GM19025 (cell line): ENCODE results near the gene TMEM247.
"Not testable (repeated sequence)": the region's sequence is repeated elsewhere in the genome, so short reads cannot be mapped to it uniquely, and the experiment has no call there.

Source experiments
- ATAC-seq: cut with Tn5 transposase; IDR thresholded peaks from one replicate; pipeline ENCODE4 v1.9.1; 2021; ENCODE audit warnings: mild to moderate bottlenecking, low read depth, moderate library complexity; ENCODE audit not compliant: unreplicated experiment

The TMEM247 gene

DNA sequence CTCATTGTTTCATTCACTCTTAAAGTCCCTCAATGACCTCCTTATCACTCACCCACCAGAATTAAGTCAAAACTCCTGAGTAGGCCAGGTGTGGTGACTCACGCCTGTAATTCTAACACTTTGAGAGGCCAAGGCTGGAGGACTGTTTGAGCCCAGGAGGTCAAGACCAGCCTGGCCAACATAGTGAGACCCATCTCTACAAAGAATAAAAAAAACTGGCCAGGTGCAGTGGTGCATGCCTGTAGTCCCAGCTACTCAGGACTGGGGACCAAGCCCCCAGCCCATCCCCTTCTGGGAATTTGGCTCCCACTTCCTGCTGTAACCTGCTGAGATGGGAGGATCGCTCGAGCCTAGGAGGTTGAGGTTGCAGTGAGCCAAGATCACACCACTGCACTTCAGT, 28.9 kb downstream of the TMEM247 start:
- no peak for ATAC-seq

DNA sequence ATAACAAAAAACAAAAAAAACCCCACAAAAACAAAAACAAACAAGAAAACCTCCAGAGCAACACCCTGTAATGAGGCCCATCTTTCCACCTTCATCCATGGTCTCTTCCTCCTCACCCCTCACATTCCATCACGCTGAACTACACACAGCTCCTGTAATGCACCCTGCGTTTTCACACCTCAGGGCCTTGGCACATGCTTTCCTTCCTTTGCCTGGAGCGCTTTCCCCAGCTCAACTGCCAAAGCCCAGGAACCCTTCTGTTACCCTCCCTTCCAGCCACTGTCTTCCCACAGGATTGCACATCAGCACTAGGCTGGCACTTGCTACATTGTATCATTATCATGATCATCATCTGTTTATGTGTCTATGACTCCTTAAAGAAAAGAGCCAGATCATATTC, 29.4 kb downstream of the TMEM247 start:
- no peak for ATAC-seq

DNA sequence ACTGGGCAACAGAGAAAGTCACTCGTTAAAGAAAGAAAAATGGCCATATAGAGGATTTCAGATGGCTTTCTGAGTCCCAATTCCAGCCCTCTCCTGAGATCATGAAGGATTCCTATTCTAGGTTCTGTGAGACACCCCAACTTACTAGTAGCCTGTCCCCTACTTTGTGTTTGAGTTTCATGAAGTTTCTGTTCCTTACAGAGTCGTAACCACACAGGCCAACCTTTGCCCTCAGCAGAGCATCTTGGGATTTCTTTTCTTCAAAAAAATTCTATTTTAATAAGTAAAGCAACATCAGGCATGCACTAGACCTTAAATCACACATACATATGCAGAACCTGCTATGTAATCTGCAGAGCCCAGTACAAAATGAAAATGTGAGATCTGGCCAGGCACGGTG, 30.4 kb downstream of the TMEM247 start:
- ATAC-seq: no peak

DNA sequence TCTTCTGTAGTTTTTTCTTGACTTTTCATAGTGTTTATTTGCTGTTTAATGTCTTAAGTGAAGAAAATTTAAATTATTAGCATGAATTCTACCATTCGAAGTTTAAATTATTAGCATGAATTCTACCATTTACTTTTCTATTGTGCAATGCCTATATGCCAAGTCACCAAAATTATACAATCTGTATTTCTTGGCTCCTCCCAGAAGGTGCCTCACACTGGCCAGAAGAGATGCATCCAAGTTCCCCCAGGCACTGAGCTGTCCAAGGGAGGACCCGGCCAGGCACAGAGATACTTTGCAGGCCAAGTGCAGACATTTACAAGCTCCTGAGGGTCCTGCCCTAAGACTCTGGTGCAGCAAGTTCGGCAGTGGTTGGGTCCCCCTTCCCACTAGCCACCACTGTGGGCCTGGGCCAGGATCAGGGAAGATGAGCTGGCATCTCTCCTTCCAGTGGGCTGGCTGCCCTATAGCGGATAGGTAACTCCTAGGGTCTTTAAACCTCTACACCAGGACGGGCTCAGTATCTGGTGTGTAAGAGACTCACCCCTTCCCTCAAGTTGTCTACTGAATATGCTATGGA, 31.3 kb downstream of the TMEM247 start:
- no peak for ATAC-seq

DNA sequence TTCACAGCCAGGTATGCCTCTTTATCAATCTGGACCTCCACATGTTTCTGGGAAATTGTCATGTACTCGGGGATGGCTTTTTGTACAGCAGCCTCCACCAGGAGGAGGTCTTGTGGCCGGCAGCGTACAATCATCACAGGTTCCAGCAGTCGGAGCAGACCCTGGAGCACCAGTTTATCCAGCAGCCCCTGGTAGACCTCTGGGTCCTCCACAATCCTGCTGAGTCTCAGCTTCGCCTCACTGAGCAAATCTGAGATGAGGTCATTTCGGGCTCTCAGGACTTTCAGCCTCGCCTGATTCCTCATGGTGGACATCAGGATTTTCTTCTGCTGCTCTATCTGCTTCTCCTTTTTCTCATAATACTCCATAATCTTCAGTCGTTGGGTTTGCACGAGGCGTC, 32.8 kb downstream of the TMEM247 start:
- ATAC-seq: no peak

DNA sequence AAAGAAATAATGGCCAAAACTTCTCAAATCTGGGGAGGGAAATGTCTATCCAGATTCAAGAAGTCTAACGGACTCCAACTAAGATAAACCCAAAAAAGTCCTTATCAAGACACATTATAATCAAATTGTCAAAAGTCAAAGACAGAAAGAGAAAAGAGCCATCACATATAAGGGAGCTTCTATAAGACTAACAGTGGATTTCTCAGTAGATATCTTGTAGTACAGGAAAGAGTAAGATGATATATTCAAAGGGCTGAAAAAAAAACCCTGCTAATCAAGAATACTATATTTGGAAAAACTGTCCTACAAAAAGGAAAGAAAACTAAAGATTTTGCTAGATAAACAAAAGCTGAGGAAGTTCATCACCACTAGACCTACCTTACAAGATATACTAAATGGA, 35.4 kb downstream of the TMEM247 start:
- no peak for ATAC-seq

DNA sequence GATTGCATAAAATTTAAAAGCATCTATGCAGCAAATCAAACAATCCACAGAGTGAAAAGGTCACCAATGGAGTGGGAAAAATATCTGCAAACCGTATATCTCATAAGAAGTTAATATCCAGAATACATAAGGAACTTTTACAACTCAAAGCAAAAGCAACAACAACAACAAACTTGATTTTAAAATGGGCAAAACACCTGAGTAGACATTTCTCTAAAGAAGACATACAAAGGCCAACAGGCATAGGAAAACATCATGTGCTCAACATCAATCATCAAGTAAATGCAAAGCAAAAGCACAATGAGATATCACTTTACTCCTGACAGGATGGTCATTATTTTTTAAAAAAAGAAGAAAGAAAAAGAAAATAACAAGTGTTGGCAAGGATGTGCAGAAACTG, 38.1 kb downstream of the TMEM247 start:
- no peak for ATAC-seq

DNA sequence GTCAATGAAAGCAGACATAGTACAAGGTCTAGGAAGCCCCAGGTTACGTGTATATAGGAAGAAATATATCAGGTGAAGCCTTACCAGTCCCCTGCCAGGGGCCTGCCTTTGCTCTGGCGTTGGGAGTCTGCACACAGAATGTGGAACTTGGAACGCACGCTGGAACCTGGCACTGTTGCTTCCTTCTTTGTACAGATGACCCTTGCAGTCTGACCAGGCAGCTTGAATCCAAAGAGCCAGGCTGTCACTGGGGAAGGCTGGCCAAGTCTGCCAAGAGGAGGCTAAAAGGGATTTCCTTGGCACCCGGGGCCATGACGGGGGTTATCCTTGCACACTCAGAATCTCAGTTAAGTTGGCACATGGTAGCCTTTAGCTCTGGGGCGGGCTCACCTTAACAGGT, 39.5 kb downstream of the TMEM247 start:
- no peak for ATAC-seq

DNA sequence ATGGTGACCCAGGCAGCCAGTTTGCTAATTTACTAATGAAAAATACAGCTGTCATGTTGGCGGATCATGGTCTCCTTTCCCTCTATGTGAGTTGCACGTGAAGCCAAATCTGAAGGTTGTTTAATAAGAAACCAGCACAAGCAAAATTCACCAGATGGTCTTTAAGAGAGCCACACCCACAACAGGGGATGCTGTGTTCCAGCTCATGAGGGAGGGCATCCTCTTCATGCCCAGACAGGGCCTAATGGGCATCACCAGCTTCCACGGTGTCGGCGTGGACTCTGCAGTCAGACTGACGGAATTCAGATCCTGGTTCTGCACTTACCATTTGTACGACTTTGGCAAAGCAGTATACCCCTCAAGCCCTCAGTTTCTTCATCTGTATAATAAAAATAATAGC, 39.9 kb downstream of the TMEM247 start:
- no peak for ATAC-seq

DNA sequence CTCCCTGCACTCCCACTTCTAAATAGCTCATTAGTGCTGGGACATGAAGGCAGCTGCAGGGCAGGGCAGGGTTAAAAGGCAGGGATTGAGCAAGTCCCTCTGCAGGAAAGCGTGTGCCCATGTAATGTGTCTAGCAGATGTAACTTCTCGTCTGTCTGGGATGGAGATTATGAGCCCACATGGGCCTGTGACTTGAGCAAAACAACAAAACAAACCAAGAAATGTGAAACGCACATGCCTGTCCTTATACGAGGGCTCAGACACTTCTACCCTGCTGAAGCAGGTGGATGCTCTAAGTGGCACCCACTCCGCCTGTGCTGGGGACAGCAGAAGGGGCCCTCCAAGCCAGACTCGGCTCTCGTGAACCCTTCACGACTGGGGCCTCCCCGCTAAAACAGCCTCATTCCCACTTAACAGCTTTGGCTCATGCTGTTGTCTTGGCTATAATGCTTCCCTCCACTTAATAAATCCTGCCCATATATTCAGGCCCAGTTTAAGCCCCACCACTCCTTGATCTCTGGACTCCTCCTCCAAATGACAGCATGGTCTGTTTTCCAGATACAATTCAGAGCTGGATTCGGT, 40.9 kb downstream of the TMEM247 start:
- ATAC-seq: no peak

DNA sequence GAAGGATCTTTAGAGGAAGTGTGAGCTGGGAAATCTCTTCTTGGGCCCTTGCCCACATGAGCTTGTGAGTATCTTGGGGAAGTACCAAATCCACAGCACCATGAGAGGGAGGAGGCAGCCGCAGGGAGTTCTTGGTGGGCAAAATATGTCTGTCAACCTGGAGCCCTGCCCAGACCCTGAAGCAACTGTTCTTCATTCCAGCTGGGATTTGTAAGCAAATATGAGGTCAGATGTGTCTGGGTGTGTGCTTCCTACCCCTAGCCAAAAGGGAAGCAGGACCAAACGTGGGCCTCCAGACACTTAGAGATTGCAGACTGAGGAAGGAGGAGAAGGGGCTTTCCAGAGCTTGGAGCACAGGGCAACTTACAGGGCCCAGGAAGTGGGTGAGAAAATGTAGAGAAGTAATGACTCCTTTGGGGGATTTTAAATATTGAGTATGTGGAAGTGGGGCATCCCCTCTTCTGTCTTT, 41.9 kb downstream of the TMEM247 start:
- no peak for ATAC-seq

DNA sequence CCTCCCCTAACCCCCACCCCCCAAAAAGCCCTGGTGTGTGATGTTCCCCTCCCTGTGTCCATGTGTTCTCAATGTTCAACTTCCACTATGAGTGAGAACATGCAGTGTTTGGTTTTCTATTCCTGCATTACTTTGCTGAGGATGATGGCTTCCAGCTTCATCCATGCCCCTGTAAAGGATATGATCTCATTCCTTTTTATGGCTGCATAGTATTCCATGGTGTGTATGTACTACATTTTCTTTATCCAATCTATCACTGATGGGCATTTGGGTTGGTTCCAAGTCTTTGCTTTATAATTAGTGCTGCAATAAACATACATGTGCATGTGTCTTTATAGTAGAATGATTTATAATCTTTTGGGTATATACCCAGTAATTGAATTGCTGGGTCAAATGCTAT, 43.0 kb downstream of the TMEM247 start:
- not testable (repeated sequence) for ATAC-seq

DNA sequence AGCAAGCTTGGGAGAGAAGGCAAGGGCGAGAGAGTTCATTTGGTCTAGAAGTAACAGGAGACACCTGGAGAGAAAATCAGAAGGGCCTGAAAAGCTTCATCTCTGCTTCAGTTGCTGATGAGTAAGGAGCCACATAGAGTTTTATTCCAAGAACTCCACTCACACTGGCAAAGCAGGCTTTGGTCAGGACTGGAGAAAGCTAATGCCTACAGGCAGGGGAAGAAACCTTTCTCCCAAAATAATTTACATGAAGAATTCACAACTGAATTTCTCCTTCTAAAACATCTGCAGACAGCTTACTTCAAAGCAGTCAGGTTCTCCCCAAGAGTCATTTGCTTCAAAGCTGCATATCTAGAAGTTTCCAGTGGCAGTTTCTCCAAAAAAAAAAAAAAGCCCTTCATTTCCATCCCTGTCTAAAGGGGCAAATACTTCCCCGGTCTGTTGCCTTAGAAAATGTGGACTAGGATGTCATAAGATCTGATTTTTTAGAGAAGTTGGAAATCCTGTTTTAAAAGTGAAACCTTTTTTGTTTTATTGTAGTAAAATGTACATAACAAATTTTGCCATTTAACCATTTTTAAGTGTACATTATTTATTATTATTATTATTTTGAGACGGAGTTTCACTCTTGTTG, 46.3 kb downstream of the TMEM247 start:
- ATAC-seq: no peak

DNA sequence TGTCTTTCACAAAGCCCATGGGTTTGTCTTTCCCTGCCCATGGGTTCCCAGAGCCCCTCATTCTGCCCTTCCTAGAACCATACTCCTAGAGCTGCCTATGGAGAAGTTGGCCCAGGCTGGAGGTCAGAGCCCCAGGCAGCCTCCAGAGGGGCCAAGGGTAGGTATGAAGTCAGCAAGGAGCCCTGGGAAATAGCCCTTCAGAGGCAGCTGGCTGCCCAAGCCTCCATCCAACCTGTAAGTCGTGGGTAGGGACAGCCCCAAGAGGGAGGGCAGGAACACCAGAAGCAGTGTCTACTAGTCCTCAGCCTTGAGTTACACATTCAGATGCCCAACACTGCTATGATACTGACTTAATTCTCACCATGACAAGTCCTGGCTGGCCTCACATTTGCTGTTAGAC, 49.5 kb downstream of the TMEM247 start:
- no peak for ATAC-seq

DNA sequence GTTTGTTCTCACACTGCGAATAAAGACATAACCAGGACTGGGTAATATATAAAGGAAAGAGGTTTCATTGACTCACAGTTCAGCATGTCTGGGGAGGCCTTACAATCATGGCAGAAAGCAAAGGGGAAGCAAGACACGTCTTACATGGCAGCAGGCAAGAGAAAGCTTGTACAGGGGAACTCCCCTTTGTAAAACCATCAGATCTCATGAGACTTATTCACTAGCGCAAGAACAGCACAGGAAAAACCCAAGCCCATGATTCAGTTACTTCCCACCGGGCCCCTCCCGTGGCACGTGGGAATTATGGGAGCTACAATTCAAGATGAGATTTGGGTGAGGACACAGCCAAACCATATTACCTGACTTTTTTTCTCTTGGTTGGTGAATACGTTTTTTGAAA, 51.3 kb downstream of the TMEM247 start:
- ATAC-seq: no peak

DNA sequence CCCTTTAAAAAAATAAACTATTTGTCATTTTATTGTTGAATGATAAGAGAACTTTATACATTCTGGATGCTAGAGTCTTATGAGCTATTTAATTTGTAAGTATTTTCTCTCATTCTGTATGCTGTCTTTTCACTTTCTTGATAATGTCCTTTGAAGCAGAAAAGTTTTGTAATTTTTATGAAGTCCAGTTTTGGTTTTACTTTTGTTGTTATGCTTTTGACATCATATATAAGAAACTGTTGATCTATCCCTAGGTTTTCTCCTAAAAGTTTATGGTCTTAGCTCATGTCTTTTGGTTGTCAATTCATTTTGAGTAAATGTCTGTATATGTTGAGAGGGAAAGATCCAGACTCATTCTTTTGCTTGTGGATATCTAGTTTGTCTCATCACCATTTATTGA, 52.5 kb downstream of the TMEM247 start:
- ATAC-seq: no peak
